HG03378 (cell line): ENCODE results near the gene SYNGR1.

Source experiments
- ATAC-seq: cut with Tn5 transposase; IDR thresholded peaks from one replicate; pipeline ENCODE4 v1.9.1; 2021; ENCODE audit warnings: mild to moderate bottlenecking, moderate library complexity; ENCODE audit not compliant: unreplicated experiment

The SYNGR1 gene

GRCh38 chr22:39427751-39428596 lies 78.2 kb downstream of the SYNGR1 start:
- ATAC-seq, result no peak

GRCh38 chr22:39428597-39429071 lies 78.8 kb downstream of the SYNGR1 start:
- no peak for ATAC-seq

- ATAC-seq, result no peak
These were observed 79.4 kb downstream of the SYNGR1 start for GRCh38 chr22:39429186-39429585.

GRCh38 chr22:39429916-39430575 lies 80.3 kb downstream of the SYNGR1 start:
- ATAC-seq, result no peak

GRCh38 chr22:39430576-39431150 lies 80.9 kb downstream of the SYNGR1 start:
- no peak for ATAC-seq

GRCh38 chr22:39431216-39431801 lies 81.5 kb downstream of the SYNGR1 start:
- no peak for ATAC-seq

GRCh38 chr22:39431821-39432251 lies 82.0 kb downstream of the SYNGR1 start:
- ATAC-seq, result no peak

- no peak for ATAC-seq
These were observed 82.6 kb downstream of the SYNGR1 start for GRCh38 chr22:39432361-39432811.

- ATAC-seq, result no peak
These were observed 83.9 kb downstream of the SYNGR1 start for GRCh38 chr22:39433476-39434242.

GRCh38 chr22:39434243-39434653 lies 84.5 kb downstream of the SYNGR1 start:
- no peak for ATAC-seq

- no peak for ATAC-seq
These were observed 84.9 kb downstream of the SYNGR1 start for GRCh38 chr22:39434721-39435120.
